ENCODE results near the gene SPAG5.

The SPAG5 gene

DNA sequence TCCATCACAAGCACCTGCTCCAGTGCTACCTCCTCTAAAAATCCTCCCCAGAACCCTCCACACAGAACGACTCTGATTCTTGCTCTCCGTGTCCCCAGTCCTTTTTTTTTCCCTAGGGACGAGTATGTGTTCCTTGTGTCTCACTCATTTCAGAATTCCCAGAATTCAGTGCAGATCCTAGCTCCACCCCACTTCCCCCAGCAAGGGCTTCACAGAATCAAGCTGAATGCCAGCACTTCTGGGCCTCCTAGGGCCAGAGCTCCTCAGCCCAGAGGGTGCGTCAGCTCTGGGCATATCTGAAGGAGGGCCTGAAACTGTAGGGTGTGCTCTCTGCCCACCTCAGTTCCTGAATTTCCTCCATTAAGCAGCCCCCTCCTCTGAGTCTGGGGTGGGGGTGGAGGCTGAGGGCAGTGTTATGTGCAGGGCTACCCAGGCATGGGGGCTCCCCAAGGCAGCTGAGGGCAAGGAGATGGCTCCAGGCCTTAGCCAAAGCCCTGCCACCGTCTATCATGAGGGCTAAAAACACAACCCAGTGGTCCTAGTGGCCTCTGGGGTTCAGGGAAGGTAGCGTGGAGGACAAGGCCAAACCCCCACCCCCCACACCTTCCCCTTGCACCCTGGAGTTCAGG is 52.9 kb downstream of the SPAG5 start:
- DNase-seq: peak; percentile 22

DNA sequence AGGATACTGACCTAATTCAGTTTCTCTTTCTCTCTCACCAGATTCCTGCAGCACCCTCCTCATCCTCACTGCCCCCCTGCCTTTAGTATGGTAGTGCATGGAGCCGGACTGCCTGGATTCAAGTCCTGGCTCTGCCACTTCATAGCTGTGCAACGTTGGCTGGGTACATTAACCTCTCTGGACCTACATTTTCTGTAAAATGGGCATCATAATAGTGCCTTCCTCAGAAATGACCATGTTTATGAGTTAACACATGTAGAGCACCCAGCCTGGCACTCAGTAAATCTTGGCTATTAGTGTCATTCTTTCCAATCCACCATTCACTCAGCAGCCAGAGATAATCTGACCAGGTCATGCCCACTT is 53.7 kb downstream of the SPAG5 start:
- no peak for DNase-seq

- no peak for DNase-seq
Measured at GRCh38 chr17:28544402-28545140, 54.3 kb downstream of the SPAG5 start.

GRCh38 chr17:28541439-28541838 is 57.4 kb downstream of the SPAG5 start:
- DNase-seq: no peak

DNA sequence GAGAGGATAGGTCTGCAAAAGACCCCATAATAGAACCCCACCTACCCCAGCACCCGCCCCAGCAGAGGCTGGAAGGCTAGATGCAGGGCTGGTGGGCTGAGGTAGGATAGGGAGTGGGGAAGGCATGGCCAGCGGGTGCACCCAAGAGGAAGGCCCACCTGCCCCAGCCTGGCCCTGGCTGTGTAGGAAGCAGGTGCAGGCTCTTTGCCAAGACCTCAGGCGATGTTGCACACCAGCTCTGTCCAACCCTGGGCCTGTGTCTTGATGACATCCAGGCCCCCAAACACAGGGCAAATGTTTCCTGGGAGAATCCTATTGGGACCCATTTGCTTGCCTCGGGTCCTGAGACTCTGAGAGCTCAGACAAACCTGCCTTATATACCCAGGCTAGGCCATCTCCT is 58.6 kb downstream of the SPAG5 start:
- no peak for DNase-seq

DNA sequence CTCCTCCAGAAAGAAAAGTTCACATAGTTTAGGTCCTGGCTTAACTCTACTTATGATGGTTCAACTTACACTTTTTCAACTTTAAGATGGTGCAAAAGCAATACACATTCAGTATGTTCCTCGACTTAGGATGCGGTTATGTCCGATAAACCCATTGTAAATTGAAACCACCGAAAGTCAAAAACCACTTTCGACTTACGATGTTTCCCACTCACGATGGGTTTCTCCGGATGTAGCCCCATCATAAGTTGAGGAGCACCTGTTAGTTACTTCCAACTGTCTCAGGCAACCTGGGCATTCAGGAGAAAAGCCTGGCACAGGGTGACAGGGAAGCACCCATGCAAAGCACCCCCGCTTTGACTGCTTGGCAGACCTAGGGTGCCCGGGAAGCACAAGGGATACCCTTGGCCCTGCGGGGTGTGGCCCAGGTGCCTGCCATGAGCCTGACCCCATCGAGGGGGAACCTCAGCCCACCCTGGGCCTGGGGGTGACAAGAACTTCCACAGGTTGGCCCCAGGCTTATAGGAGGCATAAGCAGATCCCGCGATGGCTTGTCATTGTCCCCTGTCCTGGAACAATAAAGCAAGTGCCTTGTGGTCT is 60.4 kb downstream of the SPAG5 start:
- no peak for DNase-seq

DNA sequence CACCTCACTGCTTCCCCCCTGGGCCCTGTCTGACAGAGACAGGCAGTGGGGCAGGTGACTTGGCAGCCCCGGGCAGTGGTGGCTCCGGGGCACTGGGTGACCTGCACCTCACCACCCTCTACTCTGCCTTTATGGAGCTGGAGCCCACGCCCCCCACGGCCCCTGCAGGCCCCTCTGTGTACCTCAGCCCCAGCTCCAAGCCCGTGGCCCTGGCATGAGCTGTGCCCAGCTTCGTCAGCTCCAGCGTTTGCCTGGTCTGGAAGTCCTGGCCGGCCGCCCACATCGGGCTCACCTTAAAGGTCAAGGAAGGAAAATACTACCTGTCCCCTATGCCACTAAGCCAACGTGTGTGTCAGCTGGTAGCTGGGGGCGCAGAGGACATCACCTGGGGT is 61.6 kb downstream of the SPAG5 start:
- DNase-seq: no peak

GRCh38 chr17:28536532-28537218 is 62.1 kb downstream of the SPAG5 start:
- no peak for DNase-seq

DNA sequence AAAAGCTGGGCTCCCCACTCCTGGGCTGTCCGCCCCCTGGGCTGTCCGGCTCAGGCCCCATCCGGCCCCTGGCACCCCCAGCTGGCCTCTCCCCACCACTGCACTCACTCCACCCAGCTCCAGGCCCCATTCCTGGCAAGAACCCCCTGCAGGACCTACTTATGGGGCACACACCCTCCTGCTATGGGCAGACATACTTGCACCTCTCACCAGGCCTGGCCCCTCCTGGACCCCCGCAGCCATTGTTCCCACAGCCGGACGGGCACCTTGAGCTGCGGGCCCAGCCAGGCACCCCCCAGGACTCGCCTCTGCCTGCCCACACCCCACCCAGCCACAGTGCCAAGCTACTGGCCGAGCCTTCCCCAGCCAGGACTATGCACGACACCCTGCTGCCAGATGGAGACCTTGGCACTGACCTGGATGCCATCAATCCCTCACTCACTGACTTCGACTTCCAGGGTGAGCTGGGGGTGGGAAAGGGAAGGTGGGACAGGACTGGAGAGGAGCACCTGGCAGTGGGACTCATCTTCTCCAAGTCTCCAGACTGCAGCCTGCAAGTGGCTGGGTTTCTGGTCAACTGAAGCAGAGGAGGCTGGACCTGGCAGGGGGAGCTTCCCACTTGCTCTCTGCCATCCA is 64.0 kb downstream of the SPAG5 start:
- no peak for DNase-seq

DNA sequence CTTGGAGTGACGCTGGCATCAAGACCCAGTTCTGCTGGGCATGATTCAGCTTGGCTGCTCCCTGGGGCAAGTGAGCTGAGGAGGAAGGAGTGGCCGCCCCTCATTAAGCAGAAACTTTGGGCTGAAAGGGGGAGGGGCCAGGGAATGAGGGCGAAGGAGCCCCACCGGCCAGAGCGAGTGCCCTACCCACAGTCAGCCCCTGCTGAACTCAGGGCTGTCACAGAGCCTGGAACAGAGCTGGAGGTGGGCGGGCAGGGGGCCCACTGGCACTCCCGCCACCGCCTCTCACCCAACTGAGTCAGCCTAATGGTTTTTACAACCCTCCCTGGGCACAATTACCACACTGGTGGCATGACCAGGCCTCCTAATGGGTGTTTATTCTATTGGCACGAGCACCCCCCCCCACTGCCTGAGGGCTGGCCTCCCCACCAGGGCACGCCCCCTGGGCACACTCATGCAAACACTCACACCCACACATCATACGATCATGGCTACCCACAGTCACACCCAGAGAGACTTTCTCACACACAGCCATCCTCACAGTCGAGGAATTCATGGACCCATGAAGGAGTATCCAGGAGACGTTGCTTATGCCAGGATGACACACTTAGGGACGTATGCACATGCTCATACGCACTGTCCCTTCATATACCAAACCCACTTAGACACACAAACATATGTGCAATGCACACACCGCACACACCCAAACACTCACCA is 65.6 kb downstream of the SPAG5 start:
- DNase-seq: no peak

- no peak for DNase-seq
Measured at GRCh38 chr17:28532050-28532960, 66.5 kb downstream of the SPAG5 start.

- no peak for DNase-seq
Measured at GRCh38 chr17:28530926-28531325, 67.9 kb downstream of the SPAG5 start.

DNA sequence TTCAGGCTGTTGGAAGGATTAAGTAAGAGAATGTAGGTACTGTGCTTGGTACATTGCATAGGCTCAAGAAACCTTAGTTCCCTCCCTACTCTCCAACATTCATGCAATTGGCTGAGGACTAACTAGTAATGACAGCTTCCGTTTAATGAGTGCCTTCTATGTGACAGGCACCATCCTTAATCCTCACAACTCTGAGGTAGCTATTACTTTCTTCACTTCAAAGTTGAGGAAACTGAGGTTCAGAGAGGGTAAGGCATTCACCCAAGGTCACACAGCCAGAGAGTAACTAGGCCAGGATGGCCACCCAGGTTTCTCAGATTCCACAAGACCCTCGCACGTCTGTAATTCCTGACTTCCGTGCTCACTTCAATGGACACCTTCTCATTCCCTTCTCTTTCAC is 68.6 kb downstream of the SPAG5 start:
- DNase-seq: no peak

- DNase-seq: no peak
Measured at GRCh38 chr17:28529013-28529400, 69.8 kb downstream of the SPAG5 start.

DNA sequence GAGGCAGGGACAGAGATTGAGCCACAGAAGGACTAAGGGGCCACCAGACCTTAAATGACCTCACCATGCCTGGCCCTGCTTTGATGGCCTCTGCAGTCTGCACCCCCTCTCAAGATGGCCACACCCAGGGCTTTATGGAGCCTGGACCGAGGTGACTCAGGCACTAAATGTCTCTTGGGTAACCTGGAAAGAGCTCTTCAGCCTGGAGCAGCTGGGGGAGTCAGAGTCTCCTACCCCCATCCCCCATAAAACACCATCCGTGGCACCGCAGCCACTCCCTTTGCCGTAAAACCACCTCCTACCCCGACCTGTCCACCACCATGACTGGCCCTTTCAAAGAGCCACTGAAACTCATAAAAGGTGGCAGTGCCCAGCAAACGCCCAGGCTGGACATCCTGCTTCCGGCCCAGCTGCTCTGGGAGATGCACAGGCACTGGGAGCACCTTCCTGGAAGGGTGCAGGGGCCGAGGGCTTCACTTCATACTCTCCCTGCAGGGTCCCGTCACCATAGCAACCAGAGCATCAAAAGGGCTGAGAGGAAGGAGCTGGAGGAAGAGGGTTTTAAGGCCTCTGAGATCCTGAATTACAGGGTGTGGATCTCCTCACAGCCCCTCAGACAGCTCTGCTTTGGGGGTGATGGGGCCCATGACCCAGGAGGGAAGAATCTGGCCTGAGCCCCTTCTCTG is 70.4 kb downstream of the SPAG5 start:
- no peak for DNase-seq

GRCh38 chr17:28527859-28528258 is 71.0 kb downstream of the SPAG5 start:
- no peak for DNase-seq

Data from fibroblast of skin of scalp (primary cell).